ENCODE measurements around the gene RHEB.

- TF ChIP-seq, protein P1, sequence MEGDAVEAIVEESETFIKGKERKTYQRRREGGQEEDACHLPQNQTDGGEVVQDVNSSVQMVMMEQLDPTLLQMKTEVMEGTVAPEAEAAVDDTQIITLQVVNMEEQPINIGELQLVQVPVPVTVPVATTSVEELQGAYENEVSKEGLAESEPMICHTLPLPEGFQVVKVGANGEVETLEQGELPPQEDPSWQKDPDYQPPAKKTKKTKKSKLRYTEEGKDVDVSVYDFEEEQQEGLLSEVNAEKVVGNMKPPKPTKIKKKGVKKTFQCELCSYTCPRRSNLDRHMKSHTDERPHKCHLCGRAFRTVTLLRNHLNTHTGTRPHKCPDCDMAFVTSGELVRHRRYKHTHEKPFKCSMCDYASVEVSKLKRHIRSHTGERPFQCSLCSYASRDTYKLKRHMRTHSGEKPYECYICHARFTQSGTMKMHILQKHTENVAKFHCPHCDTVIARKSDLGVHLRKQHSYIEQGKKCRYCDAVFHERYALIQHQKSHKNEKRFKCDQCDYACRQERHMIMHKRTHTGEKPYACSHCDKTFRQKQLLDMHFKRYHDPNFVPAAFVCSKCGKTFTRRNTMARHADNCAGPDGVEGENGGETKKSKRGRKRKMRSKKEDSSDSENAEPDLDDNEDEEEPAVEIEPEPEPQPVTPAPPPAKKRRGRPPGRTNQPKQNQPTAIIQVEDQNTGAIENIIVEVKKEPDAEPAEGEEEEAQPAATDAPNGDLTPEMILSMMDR (IDR thresholded peaks at IDR 0.05; ENCODE audit: insufficient read depth, low read depth, low read length), result no peak
- TF ChIP-seq EZH2 (IDR thresholded peaks at IDR 0.05; ENCODE audit: insufficient read depth, low read length), result no peak
Measured at GRCh38 chr7:151432658-151433521, 86.8 kb downstream of the RHEB start.

Measured in astrocyte (in vitro differentiated cells and primary cell).